Prostate gland (tissue), 2 donors: ENCODE data around the gene TXN2. TPM values are rescaled to one million over a fixed set of nuclear protein-coding genes. Genes with fewer than 3 reads are reported as not detected.

Experiments used
- DNase-seq: peaks from one replicate; pipeline ENCODE4 v3.0.0-alpha.2; 2019; ENCODE audit warnings: low spot score
- H3K27ac ChIP-seq, 2 donors: fragments of 200-600 bp; sonication (generic); 2 replicates each; pipeline ENCODE4 v1.5.1; 2017 to 2019
- H3K27me3 ChIP-seq: fragments of 200-600 bp; sonication (generic); replicated peaks from 2 replicates; pipeline ENCODE4 v1.5.1; 2019; ENCODE audit not compliant: insufficient read depth
- H3K36me3 ChIP-seq, 2 donors: fragments of 200-600 bp; sonication (generic); 1 replicate in 1 of 2; 2 replicates in 1 of 2; pipeline versions ENCODE4 v1.5.1 to v1.8.1; 2017 to 2019
- H3K4me1 ChIP-seq: fragments of 200-600 bp; sonication (generic); replicated peaks from 2 replicates; pipeline ENCODE4 v1.5.1; 2019
- H3K4me3 ChIP-seq, 2 donors: fragments of 200-600 bp; sonication (generic); 2 replicates each; pipeline ENCODE4 v1.5.1; 2017 to 2019
- H3K9me3 ChIP-seq: fragments of 200-600 bp; sonication (generic); 2 replicates; pipeline ENCODE4 v1.5.1; 2017
- POLR2A ChIP-seq: fragments of 450-650 bp; IDR thresholded peaks from one replicate; pipeline ENCODE4 v1.6.1; 2016; ENCODE audit warnings: antibody characterized with exemption, mild to moderate bottlenecking
- POLR2AphosphoS5 ChIP-seq: sonication (generic); formaldehyde crosslinking; IDR thresholded peaks from one replicate; pipeline ENCODE4 v1.6.1; 2017; ENCODE audit warnings: antibody characterized with exemption
- WGBS: methylation state at CpG from one replicate; pipeline ENCODE4 v1.1.5; 2018; 5-methylcytosine and 5-hydroxymethylcytosine counted together
- intact Hi-C: fragments of 100-400 bp; cut with DNase I; formaldehyde crosslinking; loops from one replicate; pipeline ENCODE4 v1.14.2; 2022
- total RNA-seq, 2 donors: library from RNA; depleted of rRNA; stranded (reverse); fragments of >200 nt; gene quantifications; one replicate each; pipeline ENCODE4 v1.1.0, GENCODE V29; 2016
- TF ChIP-seq, protein P1 (sequence below), 4 experiments: fragments of 200-600 bp in 2 of 4; fragments of 450-650 bp in 2 of 4; sonication (generic) in 2 of 4; IDR thresholded peaks; 1 replicate in 3 of 4; 2 replicates in 1 of 4; pipeline ENCODE4 v1.5.1; 2016 to 2019; ENCODE audit warnings: antibody characterized with exemption in 4 of 4, mild to moderate bottlenecking in 2 of 4, moderate library complexity in 2 of 4

Gene TXN2
- total RNA-seq, 2 donors from 2014 or later, result 74.3 to 148 TPM

DNA sequence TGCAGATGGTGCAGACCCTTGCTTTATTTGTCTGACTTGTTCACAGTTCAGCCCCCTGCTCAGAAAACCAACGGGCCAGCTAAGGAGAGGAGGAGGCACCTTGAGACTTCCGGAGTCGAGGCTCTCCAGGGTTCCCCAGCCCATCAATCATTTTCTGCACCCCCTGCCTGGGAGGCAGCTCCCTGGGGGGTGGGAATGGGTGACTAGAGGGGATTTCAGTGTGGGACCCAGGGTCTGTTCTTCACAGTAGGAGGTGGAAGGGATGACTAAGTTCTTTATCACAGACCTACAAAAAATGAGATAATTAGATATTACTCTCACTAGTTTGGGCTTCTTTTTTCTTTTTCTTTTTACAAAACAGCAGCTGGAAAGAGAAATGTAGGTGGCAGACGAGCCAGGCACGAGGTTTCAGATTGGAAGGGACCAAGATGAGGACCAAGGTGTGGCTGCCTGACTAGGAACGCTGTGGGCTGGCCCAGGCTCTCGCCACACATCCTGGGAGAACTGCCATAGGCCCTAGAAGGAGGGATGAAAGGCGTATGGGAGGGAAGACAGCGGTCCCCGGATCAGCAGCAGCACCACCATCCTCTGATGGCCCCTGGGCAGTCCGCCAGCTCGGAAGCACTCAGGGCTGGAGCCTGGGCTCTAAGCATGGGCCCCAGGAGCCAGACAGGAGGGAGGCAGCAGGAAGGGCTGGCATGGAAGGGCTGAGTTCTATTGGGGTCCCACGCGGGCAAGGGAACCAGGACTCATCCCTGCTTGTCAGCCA lies 14.2 kb downstream of the TXN2 start:
- intact Hi-C loops, result loop anchor here (5.0 kb wide), 2 partner anchors 80 to 100 kb away; partner anchors contain the start of gene MYH9
- no peak for TF ChIP-seq POLR2AphosphoS5
- TF ChIP-seq, protein P1, sequence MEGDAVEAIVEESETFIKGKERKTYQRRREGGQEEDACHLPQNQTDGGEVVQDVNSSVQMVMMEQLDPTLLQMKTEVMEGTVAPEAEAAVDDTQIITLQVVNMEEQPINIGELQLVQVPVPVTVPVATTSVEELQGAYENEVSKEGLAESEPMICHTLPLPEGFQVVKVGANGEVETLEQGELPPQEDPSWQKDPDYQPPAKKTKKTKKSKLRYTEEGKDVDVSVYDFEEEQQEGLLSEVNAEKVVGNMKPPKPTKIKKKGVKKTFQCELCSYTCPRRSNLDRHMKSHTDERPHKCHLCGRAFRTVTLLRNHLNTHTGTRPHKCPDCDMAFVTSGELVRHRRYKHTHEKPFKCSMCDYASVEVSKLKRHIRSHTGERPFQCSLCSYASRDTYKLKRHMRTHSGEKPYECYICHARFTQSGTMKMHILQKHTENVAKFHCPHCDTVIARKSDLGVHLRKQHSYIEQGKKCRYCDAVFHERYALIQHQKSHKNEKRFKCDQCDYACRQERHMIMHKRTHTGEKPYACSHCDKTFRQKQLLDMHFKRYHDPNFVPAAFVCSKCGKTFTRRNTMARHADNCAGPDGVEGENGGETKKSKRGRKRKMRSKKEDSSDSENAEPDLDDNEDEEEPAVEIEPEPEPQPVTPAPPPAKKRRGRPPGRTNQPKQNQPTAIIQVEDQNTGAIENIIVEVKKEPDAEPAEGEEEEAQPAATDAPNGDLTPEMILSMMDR (IDR thresholded peaks at IDR 0.05), result no peak
- TF ChIP-seq POLR2A, result no peak
- H3K36me3 ChIP-seq, result no peaks in the 10 kb centered on the region

DNA sequence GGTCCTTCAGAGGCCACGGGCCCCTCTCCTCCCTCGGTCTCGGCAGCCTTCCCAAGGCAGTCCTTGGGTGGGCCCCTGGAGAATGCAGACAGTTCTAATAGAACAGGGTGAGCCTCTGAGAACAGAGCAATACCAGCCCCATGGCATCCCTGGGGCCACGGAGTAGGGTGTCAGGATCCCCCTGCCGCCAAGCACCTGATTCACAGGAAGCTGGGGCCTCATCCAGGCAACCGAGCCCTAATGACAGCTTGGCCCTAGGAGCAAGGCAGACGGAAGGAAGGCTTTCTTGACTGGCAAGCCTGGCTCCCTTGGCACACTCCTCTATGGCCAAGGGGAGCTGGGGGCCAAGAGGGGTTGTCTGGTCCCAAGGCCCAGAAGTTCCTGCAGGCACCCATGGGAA lies 15.2 kb downstream of the TXN2 start:
- Histone ChIP-seq H3K27ac (peak overlapping the region; percentile 82), H3K4me1 (peaks cover 24% of the 10 kb centered on the region), H3K4me3 (no peak overlapping the region), H3K27me3 (no peaks in the 10 kb centered on the region), H3K36me3 (no peaks in the 10 kb centered on the region), H3K9me3 (no peaks in the 10 kb centered on the region)
- intact Hi-C loops, result loop anchor here (5.0 kb wide), 2 partner anchors 79 to 99 kb away; partner anchors contain the start of gene MYH9
- no peak for TF ChIP-seq POLR2A
- WGBS, result 77% methylated on average over 7 of the region's 7 CpGs
- no peak for DNase-seq

More for the DNA sequence above, 14.2 kb downstream of the TXN2 start:
- Histone ChIP-seq H3K4me3 (no peak overlapping the region), H3K27ac (peak overlapping the region; percentile 82), H3K27me3 (no peaks in the 10 kb centered on the region), H3K9me3 (no peaks in the 10 kb centered on the region), H3K4me1 (peaks cover 24% of the 10 kb centered on the region)
- no peak for DNase-seq
- 55% methylated on average over 14 of the region's 14 CpGs for whole genome bisulfite sequencing

DNA sequence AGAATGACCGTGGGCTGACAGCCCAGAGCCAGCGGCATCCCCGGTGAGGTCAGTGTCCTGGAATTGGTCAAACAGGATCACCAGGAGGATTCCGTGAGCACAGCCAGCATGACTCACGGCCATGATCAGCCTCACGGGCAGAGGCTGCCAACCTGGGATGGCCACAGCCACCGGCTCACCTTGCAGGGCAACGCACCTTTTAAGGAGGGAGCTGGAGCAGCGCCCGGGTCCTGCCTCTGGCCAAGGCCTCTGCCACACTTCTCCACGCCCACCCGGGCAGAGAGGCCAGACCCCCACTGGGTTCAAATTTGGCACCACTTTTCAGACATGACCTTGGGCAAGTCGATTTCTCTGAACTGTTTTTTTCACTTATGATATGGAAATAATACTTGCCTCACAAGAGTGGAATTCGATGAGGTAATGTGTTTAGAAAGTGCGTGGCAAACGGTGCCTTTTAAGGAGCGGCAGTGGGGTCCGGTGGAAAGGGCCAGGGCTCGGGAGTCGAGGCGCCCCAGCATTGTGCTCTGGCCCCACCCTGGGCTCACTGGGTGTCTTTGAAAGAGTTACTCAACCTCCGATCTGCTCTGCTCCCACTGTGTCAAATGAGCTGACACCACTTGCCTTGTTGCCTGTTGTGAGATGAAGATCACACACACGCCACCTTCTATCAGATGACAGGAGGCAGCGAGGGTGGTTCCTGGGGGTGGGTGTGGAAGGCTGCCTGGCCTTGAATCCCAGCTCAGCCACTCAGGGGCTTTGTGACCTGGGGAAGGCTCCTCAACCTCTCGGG lies 16.0 kb downstream of the TXN2 start:
- intact Hi-C loops, result loop anchor here (2.0 to 5.0 kb wide), 3 partner anchors 78 to 137 kb away; partner anchors contain the start of gene MYH9
- TF ChIP-seq, protein P1 (IDR thresholded peaks at IDR 0.05), result peak in 1 of 4 experiments; percentile 27
- TF ChIP-seq POLR2AphosphoS5 (peak; percentile 93), POLR2A (peak; percentile 33)
- H3K4me1 ChIP-seq, result peaks cover 23% of the 10 kb centered on the region
- WGBS, result 34% methylated on average over 25 of the region's 25 CpGs
- H3K27me3 ChIP-seq, result no peaks in the 10 kb centered on the region
- no peaks in the 10 kb centered on the region for H3K9me3 ChIP-seq
- no peaks in the 10 kb centered on the region for H3K36me3 ChIP-seq
- DNase-seq, result peak; percentile 89
- peak overlapping the region; percentile 82 for H3K27ac ChIP-seq
- H3K4me3 ChIP-seq, result no peak overlapping the region

DNA sequence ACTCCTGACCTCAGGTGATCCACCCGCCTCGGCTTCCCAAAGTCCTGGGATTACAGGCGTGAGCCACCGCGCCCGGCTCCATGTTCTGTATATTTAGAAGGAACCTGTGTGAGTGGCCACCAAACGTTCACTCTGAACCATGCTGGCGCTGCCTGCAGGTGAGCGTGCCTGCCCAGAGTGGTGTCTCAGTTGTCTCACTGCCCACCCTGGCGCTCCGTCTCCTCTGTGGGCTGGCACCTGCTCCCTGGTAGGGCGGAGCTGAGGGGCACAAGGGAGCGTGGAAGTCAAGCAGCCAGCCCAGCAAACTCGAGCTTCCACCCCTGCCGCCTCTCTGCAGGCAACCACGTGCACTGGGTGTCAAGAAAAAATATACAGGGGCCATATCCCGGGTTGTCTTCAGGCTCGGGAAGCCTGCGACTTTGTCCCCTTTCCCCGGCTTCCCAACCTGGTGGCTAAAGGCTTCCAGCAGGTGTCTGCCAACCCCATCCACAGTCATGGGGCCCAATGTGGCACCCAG lies 16.7 kb downstream of the TXN2 start:
- H3K36me3 ChIP-seq, result no peaks in the 10 kb centered on the region
- TF ChIP-seq, protein P1 (IDR thresholded peaks at IDR 0.05), result no peak
- TF ChIP-seq POLR2AphosphoS5 (no peak), POLR2A (no peak)
- no peak for DNase-seq
- intact Hi-C loops, result loop anchor here (2.0 to 5.0 kb wide), 3 partner anchors 77 to 136 kb away; partner anchors contain the start of gene MYH9
- no peaks in the 10 kb centered on the region for H3K27me3 ChIP-seq
- H3K4me1 ChIP-seq, result peaks cover 17% of the 10 kb centered on the region
- H3K27ac ChIP-seq, result peak overlapping the region; percentile 82
- H3K4me3 ChIP-seq, result no peak overlapping the region
- WGBS, result 54% methylated on average over 20 of the region's 20 CpGs
- H3K9me3 ChIP-seq, result no peaks in the 10 kb centered on the region

DNA sequence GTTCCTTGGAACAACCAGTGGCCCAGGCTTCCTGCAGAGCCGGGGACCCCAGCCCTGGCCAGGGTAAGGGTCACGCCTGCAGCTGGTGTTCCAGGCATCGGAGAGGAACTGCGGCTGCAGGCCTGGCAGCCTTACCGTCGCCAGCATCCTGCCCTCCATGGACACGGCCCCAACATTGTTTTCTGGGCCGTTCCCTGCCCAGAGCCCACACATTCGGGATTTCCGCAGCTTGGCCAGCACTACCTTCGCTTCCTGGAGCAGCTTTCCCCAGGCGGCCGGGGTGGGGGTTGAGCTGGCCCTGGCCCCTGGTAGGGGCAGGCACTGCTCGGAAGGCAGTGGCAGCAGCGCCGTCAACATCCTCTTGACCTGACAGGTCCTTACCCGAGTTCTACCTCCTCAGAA lies 17.7 kb downstream of the TXN2 start:
- DNase-seq, result no peak
- H3K27ac ChIP-seq, result peak overlapping the region; percentile 82
- H3K4me3 ChIP-seq, result no peak overlapping the region
- TF ChIP-seq, protein P1 (IDR thresholded peaks at IDR 0.05), result no peak
- no peak for TF ChIP-seq POLR2AphosphoS5
- TF ChIP-seq POLR2A, result no peak
- H3K27me3 ChIP-seq, result no peaks in the 10 kb centered on the region
- WGBS, result 66% methylated on average over 17 of the region's 17 CpGs
- H3K36me3 ChIP-seq, result no peaks in the 10 kb centered on the region
- H3K4me1 ChIP-seq, result peaks cover 17% of the 10 kb centered on the region
- H3K9me3 ChIP-seq, result no peaks in the 10 kb centered on the region
- intact Hi-C loops, result loop anchor here (2.0 kb wide), 1 partner anchor 135 kb away; no protein-coding TSS in a partner anchor
